ENCODE measurements around the gene GLRB.

Gene GLRB

DNA sequence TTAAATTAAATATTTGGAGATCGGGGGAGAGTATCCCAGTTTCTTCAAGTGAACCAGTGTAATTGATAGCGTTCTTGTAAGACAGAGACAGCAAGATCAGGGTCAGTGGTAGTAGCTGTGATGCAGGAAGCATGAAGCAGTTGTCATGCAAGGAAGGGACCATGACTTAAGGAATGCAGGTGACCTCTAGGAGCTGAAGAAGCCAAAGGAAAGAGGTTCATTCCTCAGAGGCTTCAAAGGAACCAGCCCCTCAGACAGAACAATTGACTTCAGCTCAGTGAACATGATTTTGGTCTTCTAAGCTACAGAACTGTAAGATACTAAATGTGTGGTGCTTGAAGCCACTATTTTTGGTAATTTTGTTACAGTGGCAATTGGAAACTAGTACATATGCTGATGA is 51.6 kb downstream of the GLRB start:
- H3K27me3 Mint-ChIP-seq (ENCODE audit: low read depth, poor library complexity): peaks cover 3% of the 10 kb centered on the region
- DNase-seq: no peak
- no peaks in the 10 kb centered on the region for H3K9me3 Mint-ChIP-seq
- TF ChIP-seq, protein P1, sequence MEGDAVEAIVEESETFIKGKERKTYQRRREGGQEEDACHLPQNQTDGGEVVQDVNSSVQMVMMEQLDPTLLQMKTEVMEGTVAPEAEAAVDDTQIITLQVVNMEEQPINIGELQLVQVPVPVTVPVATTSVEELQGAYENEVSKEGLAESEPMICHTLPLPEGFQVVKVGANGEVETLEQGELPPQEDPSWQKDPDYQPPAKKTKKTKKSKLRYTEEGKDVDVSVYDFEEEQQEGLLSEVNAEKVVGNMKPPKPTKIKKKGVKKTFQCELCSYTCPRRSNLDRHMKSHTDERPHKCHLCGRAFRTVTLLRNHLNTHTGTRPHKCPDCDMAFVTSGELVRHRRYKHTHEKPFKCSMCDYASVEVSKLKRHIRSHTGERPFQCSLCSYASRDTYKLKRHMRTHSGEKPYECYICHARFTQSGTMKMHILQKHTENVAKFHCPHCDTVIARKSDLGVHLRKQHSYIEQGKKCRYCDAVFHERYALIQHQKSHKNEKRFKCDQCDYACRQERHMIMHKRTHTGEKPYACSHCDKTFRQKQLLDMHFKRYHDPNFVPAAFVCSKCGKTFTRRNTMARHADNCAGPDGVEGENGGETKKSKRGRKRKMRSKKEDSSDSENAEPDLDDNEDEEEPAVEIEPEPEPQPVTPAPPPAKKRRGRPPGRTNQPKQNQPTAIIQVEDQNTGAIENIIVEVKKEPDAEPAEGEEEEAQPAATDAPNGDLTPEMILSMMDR (IDR thresholded peaks at IDR 0.05): no peak
- no peaks in the 10 kb centered on the region for H3K4me1 Mint-ChIP-seq
- H3K27ac Mint-ChIP-seq: no peak overlapping the region
- no peak overlapping the region for H3K4me3 Mint-ChIP-seq
- H3K36me3 Mint-ChIP-seq (ENCODE audit: low read depth): no peaks in the 10 kb centered on the region

DNA sequence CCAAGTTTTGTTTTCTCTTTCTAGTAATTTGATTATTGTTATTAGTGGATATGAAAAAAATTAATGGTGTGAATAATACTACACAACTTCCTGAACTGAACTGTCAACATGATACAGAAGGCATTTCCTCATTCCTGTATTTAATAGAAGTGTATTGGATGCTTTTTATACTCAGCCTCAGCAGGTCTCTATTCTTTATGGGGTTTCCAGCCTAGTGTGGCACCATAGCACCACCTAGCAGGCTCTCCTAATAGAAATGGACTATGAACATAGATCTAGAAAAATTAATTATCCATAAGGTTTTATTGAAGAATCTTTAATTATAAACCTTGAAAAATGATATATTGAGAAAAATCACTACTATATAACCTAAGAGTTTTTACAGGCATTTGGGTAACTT is 52.4 kb downstream of the GLRB start:
- Mint-ChIP-seq H3K9me3 (no peaks in the 10 kb centered on the region), H3K4me1 (no peaks in the 10 kb centered on the region), H3K27ac (no peak overlapping the region), H3K27me3 (ENCODE audit: low read depth, poor library complexity) (peaks cover 3% of the 10 kb centered on the region), H3K36me3 (ENCODE audit: low read depth) (no peaks in the 10 kb centered on the region), H3K4me3 (no peak overlapping the region)
- TF ChIP-seq, protein P1 (IDR thresholded peaks at IDR 0.05): no peak
- no peak for DNase-seq

DNA sequence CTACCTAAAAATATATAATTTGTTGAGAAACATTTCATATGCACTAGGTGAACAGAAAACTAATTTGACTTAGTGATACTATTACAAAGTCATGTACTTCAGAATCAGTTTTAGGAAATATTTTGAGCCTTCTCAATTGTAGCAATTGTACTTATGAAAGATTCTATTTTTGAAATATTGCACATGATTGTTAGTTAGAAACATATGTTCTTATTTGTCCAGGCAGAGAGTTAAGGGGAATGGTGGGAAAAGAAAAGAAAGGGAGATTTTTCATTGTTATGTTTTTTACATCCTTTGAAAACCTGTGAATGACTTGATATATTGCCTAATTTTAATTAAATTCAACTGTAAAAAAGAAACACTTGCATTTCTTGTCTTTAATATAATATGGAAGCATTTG is 66.0 kb downstream of the GLRB start:
- Mint-ChIP-seq H3K27ac (no peak overlapping the region), H3K9me3 (no peaks in the 10 kb centered on the region), H3K4me1 (no peaks in the 10 kb centered on the region), H3K36me3 (ENCODE audit: low read depth) (no peaks in the 10 kb centered on the region), H3K27me3 (ENCODE audit: low read depth, poor library complexity) (peaks cover 3% of the 10 kb centered on the region), H3K4me3 (no peak overlapping the region)
- no peak for DNase-seq
- TF ChIP-seq, protein P1 (IDR thresholded peaks at IDR 0.05): no peak

DNA sequence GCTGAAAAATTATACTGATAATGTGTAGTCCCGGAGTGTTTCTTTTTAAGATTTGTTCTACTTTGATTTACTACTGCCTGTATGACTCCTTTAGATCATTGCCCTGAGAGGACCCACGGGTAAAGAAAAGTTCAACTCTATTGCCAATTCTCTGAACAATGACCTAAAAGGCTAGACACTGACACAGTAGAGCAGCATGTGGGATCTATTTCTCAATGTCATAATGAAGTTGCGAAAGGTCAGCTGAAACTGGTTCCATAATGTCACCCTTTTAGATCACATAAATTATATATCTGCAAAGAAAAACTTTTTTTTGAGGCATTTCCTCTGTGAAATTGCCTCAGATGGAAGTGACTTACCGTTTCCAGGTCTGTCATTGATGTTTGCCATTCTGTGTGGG is 67.4 kb downstream of the GLRB start:
- no peaks in the 10 kb centered on the region for H3K9me3 Mint-ChIP-seq
- no peaks in the 10 kb centered on the region for H3K36me3 Mint-ChIP-seq (ENCODE audit: low read depth)
- TF ChIP-seq, protein P1 (IDR thresholded peaks at IDR 0.05): no peak
- H3K27me3 Mint-ChIP-seq (ENCODE audit: low read depth, poor library complexity): no peaks in the 10 kb centered on the region
- DNase-seq: no peak
- no peak overlapping the region for H3K27ac Mint-ChIP-seq
- no peak overlapping the region for H3K4me3 Mint-ChIP-seq
- H3K4me1 Mint-ChIP-seq: no peaks in the 10 kb centered on the region

DNA sequence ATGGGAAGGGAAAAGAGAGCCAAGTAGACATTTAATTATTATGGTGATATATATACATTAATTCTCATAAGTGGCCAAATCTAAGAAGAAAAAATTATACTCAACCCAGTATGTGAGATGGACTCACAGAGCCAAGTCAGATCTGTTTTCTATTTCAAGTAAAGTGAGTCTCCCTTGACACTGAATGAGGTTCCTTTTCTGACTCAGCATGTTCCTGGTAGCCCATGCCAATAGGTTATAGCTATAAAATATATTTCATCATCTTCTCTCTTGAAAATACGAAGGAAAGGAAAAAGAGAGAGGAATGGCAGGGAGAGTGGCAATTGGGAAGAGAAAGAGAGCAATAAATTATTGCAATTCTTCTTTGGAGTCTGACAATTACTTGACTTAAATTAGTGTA is 75.8 kb downstream of the GLRB start:
- no peak for DNase-seq
- H3K4me1 Mint-ChIP-seq: no peaks in the 10 kb centered on the region
- H3K9me3 Mint-ChIP-seq: no peaks in the 10 kb centered on the region
- H3K27ac Mint-ChIP-seq: no peak overlapping the region
- no peaks in the 10 kb centered on the region for H3K36me3 Mint-ChIP-seq (ENCODE audit: low read depth)
- no peak overlapping the region for H3K4me3 Mint-ChIP-seq
- no peaks in the 10 kb centered on the region for H3K27me3 Mint-ChIP-seq (ENCODE audit: low read depth, poor library complexity)
- TF ChIP-seq, protein P1 (IDR thresholded peaks at IDR 0.05): no peak

DNA sequence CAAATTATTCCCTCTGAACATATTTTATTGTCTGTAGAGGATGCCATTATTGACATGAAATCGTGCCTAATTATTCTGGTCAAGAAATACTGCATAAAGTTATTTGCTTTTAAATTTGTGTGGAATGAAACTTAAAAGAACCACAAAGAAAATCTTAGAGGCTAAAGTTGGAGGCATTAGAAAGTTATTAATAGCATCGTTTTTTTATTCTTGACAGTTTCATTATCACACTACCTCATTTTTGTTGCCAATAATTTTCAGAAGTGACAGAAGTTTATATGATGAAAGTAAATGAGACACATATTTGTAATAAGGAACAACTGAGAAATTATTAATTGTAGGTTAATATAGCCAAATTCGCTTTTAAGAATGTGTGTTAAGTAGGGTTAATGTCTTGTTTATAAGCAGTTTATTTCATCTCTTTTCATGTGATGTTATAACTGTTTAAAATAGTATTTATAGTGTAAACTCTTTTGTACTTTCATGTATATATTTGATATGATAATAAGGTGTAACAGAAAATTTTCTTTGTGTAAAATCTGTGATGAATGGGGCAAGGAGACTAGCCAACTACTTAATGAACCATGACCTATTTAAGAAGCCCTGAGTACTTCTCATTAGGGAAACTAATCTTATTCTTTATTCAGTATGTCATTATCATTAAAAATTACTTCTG is 90.1 kb downstream of the GLRB start:
- H3K27ac Mint-ChIP-seq: no peak overlapping the region
- no peak for DNase-seq
- no peaks in the 10 kb centered on the region for H3K36me3 Mint-ChIP-seq (ENCODE audit: low read depth)
- TF ChIP-seq, protein P1 (IDR thresholded peaks at IDR 0.05): no peak
- H3K4me1 Mint-ChIP-seq: peaks cover 10% of the 10 kb centered on the region
- no peak overlapping the region for H3K4me3 Mint-ChIP-seq
- peaks cover 23% of the 10 kb centered on the region for H3K9me3 Mint-ChIP-seq
- H3K27me3 Mint-ChIP-seq (ENCODE audit: low read depth, poor library complexity): peaks cover 3% of the 10 kb centered on the region

Measured in nephron progenitor cell (in vitro differentiated cells).